ENCODE data around the gene ADAMTS3.
A peak's percentile ranks its signal among the peaks of the same experiment; 100 is the strongest.

The ADAMTS3 gene

DNA sequence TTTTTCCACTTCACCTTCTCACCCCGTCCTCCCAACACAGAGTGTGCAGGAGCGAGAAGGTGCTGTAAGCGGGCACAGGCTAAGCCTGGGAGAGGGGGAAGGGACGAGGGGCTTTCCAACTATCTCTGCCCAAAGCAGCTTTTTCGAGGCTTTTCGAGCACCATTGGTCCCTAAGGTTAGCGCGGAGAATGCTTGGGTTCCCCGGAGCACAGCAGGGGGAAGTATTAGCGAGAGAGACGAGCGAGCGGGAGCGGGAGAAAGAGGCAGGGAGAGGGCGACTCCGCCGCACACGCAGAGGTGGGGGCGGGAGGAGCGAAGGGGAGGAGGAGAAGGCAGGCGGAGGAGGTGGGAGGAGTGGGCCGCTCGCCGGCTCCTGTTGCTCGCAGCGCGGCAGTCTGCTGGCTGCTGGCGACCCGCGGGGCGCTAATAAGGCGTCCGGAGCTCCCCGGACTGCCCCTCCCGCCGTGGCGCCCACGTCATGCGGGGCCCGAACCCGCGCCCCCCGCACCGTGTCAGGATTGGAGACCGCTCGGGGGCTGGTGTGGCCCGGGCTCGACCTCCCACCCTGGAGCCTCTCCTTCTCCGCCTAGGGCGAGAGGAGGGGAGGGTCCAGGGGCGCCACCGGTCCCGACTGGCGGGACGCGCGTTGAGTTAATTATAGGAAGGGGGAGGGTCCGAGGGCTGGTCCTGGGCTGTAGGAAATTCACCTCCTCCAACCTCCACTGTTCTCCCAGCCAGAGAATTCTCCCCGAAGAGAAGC lies at the start of gene ADAMTS3:
TSS of gene ADAMTS3 (minus strand) at position 263 of the 760 bp plus-strand sequence. CDS start 459 bp downstream, outside the sequence.
- no peak for DNase-seq

DNA sequence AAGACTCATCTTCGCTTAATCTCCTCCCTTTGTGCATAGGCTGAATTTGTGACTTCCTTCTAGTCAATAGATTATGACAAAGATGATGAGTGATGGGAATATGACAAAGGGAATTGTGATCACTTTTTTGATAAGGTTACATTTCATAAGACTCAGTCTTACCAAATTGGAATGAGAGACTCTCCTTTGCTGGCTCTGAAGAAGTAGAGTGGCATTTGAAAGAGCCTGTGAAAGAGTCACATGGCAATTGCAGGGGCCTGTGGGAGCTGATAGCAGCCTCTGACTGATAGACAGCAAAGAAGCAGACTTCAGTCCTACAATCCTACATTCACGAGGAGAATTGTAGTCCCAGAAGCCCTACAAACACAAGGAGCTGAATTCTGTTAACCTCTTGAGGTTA lies 44.9 kb upstream of the ADAMTS3 start:
- no peak for DNase-seq

DNA sequence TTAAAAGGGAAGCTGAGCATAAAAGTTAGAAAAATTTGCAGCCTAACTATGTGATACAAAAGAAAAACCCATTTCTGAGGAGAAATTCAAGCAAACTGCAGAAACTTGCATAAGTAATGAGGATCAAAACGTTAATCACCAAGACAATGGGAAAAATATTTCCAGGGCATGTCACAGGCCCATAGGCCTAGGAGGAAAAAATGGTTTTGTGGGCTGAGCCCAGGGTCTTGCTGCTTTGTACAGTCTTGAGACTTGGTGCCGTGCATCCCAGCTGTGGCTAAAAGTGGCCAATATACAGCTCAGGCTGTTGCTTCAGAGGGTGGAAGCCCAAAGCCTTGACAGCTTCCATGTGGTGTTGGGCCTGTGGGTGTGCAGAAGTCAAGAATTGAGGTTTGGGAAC lies 37.7 kb upstream of the ADAMTS3 start:
- DNase-seq, result no peak

DNA sequence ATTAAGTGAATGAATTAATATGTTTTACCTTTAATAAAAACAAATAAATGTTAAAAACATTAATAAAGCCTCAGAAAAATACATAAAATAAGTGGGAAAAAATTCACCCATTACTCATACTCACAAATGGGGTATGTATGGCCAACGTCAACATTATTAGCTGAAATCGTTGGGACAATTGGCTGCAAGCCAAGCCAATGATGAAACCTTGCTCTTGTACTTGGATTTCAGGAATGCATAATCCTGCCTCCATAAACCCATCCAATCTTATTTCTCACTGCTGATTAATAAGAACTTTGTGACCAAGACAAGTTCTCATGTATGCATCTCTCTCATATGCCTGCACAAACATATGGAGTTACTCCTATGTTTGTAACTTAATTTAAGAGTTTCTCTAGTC lies 35.3 kb upstream of the ADAMTS3 start:
- DNase-seq, result peak; percentile 24

DNA sequence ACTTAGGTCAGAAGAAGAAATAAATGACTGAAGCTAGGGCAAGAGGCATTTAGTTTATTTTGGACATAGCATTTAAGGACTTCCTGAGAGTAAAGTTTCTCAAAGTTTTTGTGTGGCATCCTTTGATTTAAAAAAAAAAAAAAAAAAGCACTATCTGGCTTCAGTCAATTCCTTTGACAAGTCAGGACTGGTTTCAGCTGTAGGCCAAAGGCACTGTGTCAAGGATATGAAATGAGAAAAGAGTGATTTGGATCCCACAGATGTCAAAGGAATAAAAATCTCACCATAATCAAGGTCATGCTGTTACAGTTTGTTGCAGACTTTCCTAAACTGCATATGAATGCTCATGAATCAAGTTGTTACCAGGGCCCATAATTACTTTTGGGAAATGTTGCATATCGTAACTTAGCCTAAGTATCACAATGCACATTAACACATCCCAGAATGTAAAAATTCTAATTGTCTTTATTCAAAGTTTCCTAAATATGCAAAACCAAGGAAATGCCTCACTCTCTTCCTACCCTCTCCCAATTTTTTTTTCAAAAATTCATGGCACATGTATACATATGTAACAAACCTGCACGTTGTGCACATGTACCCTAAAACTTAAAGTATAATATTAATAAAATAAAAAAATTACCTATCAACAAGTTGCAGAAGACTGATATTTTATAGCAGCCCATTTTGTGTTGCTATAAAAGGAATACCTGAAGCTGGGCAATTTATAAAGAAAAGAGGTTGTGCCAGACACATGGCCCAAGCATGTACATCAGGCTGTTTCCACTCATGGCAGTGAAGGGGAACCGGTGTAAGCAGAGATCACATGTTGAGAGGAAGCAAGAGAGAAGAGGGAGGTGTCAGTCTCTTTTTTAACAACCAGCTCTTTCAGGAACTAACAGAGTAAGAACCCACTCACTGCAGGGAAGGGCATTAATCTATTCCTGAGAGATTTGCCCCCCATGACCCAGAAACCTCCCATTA lies 33.7 kb upstream of the ADAMTS3 start:
- no peak for DNase-seq

DNA sequence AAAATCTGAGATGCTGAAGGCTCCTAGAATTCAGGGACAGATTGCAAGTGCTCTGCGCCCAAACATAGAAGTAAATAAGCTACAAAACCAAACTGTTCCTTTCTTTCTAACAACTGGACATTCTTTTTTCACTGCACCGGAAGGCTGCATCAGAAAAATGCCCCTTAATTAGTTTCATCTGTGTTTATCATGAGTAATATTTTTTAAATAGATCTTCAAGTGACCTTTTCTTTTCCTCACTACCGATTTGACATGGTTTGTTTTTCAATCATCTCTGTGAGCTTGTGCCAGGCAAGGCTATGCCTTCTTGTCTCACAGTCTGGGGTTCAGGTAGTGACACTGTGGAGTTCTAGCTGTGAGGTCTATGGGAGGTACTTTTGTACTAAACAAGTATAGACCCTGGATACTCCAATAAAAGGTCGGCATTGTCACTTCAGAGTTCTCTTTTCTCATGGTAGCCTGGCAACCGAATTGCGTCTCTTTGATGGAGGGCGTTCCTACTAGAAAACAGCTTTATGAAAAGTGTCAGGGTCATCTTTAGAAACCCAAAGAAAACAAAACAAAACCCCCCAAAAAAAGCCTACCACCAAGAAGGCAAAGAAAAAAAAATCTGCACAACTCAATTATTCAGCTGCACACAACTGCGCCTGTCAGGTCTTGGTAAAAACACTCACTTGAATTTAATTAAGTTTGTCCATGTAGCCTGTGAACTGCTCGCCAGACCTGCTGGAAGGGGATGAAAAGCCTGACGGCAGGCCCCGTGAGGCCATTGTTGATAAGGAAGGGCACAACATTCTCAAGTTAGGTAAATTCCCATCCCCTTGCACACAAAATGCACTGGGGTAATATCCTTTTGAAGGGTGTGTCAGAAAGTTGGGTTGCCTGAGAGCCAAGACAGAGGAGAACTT lies 22.8 kb upstream of the ADAMTS3 start:
- DNase-seq, result no peak

DNA sequence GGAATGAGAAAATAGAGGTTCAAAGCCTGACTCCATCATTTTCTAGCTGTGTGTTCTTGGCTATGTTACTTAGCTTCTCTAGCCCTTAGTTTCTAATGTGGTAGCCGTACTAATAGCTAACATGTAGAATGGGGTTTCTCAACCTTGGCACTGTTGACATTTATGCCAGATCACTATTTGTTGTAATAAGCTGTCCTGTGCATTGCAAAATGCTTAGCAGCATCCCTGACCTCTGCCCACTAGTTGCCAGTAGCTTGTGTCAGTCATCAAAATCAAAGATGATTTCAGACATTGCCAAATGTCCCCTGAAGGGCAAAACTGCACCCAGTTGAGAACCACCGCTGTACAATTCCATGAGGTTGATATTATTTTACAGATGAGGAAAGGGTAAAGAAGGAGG lies 18.3 kb upstream of the ADAMTS3 start:
- DNase-seq, result no peak

DNA sequence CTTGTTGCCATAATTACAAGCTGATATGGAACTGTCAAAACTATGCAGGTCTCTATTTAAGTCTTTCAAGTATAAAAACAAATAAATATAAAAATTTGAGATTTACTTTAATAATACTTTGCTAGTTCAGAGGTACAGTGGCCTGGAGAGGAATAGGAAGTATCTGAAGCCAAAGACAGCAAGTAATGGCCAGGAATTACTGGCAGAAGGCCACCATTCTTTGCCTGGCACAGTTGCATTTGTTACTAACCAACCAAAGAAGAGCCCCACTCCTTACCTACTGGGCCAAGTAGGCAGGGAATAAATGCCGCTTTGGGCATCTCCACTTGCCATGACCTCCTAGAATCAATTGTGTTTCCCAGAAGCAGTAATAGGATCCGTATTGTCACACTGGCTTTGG lies 13.8 kb upstream of the ADAMTS3 start:
- DNase-seq, result no peak

DNA sequence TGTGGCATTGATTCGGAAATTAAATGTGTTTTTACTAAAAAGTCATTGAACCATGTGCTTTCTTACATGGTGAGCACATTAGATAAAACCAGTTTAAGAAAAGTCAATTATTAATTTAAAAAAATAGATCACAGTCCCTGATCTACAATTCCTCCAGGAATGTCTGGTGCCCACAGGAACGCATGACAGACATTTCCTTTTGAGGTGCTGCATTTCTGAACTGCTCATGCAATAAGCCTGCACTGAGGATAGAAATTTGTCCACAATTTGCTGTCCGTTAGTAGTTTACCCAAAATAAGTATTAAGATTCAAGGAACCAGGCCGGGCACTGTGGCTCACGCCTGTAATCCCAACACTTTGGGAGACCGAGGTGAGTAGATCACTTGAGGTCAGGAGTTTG lies 8.2 kb upstream of the ADAMTS3 start:
- no peak for DNase-seq

DNA sequence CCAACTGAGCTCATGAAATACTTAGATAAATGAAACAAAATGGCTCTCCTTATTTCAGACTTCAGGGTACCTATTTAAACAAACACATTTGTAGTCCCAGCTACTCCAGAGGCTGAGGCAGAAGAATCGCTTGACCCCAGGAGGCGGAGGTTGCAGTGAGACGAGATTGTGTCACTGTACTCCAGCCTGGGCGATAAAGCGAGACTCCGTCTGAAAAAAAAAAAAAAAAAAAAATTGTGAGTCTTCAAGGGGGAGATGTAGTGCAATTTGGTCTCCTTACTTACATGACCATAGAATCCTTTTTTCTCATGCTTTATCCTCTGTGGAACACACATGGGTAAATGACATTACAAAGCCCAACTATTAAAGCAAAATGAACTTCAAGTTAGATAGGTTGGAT lies 2.3 kb upstream of the ADAMTS3 start:
- DNase-seq, result no peak

DNA sequence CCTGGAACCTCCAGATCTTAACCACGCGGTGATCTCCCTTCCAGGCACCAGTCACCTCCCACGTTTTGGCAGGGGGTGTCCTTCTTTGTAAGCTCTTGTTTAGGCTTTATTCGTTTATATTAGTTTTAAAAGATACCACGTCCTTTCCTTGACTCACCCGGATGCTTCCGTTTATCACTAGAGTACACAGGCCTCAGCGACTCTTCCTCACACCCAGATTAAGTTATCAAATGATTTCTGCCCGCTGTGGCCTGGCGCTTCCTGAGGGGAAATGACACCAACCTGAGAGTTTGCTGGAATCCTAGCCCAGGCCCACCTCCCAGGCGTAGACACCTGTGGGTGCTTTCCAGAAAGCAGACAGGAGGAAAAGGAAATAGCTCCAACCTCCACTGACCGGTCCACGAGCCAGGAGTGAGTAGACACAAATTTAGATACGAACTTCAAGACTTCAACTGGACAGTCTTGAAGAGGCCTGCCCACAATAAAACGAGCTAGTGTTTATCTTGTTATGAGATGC lies 756 bp upstream of the ADAMTS3 start:
- DNase-seq, result no peak

DNA sequence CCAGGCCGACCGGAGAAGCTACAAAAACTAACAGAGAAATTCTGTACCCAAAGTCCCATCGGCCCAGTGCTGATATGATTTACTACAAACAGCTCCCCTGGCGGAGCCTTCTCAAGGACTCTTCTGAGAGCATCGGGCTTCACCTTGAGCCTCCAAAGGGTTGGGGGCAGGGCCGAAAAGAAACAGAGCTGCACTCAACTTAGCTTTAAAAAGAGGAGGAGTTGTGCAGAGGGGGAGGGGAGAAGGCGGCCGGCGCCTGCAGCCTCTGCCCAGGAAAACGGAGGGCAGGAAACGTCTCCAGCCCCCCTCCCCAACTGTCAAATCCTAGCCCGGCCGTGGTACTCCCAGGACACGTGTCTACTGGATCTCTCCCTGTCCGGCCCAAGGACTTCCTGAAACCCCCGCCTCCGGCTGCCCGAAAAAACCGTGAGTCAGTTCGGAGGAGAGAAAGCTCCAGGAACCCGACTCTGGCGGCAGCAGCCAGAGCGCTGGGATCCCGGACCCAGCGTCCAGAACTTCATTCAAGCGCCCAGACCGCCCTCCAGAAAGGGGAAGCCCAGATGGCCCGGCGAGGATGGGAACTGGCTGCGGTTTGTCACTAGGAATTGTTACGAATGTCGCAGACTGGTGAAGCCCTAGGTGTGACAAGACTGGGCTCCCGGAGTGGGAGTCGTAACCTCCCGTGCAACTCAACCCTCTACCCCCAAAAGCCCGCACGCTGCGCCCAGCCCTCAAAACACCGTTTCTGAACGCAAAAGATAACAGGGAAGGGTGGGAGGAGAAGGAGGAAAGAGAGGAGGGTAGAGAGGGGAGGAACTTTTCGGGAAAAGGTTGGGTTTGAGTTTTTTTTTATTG lies 973 bp downstream of the ADAMTS3 start:
- DNase-seq, result peak; percentile 56

DNA sequence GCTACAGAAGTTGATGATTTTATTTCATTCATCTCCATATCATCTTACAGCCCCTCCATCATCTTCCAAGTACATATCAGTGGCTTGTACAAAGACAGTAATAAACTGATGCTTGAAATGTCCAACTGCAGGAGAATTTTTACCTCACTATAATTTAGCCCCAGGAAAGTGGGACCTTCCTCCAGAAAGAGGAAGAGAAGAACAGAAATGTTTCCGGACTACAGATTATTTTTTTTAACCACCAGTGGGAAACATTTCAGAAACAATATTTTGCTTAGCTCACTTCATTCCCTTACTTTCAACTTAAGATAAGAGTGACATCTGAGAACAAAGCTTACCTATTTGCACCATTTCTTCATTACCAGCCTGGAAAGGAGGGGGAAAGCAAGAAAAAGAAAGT lies 2.0 kb downstream of the ADAMTS3 start:
- no peak for DNase-seq

DNA sequence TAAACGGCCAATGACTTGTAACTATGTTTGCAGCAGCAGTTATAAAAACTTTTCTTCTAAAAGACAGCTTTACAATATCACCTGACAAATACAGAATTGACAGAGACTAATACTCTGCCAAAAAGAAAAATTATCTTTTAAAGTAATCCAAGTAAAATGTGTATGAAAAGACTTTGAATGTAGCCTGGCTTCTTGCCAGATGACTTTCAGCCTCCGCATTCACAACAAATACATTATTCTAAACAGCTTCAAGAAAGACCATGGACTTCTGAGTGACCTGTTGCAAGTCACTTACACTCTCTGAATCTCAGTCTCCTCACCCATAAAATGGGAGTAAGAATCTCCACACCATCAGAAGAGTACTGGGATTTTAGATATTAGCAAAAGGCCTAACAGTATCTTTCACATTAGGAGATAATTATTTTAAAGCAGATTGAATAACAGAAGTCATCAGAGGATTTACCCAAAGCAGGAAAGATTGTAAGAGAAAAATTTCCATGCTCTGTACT lies 2.5 kb downstream of the ADAMTS3 start:
- no peak for DNase-seq

DNA sequence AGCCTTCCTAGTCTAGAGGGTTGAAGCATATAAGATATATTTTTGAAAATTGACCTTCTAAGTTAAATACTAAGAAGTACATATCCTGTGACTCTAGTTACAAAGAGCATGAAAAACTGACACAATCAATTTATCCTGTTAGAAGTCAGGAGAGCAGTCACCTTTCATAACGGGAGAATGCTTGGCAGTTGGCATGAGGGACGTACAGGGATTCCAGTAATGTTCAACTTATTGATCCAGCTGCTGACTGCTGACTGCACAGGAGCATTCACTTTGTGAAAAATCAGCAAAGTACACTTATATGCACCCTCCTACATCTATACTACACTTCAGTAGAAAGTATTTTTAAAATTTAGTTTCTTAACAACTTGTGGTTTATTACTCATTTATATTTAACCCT lies 4.2 kb downstream of the ADAMTS3 start:
- DNase-seq, result no peak

DNA sequence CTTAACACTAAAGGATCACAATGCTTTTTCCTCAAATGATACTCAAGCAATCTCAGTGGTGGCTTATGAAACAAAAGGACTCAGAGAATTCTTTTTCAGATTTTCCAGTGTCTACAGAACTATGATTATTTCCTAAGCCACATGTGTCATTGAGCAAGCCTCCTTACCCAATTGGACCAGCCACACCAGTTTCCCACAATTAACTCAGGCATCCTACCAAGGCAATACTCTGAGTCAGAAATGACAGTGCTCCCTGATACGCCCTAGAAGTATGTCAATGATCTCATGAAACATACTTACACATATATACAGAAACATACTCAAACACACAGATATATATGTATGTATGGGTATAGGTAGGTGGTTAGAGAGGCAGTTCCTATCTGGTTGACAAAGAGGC lies 4.8 kb downstream of the ADAMTS3 start:
- DNase-seq, result no peak

DNA sequence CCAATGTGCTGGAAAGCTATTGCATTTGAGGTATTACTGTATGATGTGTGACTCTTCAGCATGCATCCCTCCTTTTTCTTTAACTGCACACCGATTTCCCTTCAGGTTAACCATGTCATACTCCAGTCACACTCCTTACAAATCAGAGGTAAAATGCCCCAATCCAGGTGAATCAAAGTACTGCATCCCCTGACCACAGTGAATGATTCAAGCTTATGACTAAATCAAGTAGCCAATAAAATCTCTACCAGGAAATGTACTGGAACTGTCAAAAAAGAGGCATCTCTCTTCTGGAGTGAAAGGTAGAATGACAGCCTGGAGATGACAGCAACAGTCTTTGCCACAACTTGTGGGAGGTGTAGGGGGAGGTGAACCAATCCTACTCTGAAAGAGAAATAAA lies 10.4 kb downstream of the ADAMTS3 start:
- DNase-seq, result no peak

DNA sequence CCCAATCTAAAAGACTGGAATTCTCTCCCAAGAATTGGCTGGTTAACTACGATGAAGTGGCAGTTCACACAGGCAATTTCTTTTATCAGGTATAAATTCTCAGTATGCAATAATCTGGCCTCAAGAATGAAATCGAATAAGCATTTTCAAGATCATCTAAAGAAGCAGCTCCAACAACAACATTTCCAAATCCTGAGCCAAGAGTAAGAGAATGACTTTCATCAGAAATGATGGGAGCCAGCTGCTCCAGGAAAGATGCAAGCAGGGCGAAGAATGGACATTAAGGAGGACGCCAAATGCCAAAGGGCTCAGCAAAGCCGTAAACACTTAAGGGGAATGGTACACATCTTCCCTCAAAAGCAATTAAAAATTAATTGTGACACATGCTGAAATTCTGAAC lies 12.0 kb downstream of the ADAMTS3 start:
- DNase-seq, result no peak

DNA sequence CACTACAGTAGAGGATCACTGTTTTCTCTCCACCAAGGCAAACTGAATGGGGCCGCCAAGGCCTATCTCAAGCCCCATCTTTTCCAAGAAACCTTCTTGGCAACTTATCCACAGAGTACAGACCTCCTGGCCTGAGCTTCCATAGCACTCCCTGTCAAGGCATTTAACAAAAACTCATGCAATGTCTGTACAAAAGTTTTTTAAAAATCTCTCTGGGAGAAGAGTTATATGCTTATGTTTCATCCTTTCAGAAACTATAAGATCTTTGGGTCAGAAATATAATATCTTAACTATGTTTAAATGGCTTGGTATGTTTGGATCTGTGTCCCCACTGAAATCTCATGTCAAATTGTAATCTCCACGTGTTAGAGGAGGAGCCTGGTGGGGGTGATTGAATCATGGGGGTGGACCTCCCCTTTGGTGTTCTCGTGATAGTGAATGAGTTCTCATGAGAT lies 13.6 kb downstream of the ADAMTS3 start:
- no peak for DNase-seq

DNA sequence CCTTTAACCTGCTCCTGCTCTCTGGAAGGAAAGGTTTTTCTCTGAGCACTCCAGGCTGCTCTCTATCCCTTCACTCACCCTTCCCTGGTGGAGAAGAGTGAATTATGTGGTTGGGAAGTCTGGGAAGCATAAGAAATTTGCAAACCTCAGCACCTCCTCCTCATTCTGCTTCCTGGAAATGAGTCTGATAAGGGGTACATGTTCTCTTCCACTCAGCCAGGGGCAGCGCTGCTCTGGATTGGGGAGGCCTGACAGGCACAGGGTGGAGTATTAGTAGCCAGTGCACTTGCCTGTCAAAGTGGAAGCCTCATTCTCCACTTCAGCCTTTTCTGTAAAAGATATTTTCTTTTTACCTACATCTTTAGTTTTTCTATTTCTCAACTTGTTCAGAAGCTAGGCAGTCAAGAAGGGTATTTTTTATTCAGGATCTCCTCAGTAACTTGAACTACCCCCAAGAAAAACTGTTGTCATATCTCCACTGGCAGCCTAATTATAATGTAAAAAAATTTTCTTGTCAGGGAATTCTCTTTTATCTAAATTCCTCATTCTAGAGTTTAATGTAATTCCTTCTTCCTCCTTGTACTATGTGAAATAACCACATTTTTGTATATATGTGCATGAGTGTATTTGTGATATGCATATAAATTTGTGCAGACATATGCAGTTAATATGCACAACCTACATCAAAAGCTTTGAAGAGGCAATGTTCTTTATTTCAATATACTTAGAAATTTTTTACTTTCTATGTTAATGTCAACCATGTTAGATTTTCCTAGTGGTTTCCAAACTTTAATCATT lies 15.3 kb downstream of the ADAMTS3 start:
- no peak for DNase-seq

DNA sequence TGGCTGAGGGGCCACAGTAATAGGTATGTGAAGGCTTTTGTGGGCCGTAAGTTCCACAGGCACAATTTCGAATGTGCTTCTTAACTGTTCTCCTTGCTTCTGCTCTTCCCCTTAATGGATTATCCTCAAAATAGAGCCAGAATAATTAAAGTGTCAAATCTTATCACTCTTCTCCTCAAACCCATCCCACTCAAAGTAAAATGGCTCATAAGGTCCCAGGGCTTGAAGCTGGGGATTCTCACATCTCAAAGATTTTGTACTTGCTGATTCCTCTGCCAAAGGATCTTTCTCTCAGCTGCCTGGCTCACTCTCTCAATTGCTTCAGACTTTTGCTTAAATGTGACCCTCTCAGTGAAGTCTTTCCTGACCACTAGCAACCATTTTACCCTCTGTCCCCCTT lies 16.6 kb downstream of the ADAMTS3 start:
- no peak for DNase-seq

All from T1000 (cell line).